Embryonic facial prominence (tissue), 1 donor: Measurements from ENCODE around the gene PGLYRP3.
A peak's percentile ranks its signal among the peaks of the same experiment; 100 is the strongest.

ENCODE experiments used
- DNase-seq: peaks from one replicate; pipeline ENCODE4 v3.0.0-alpha.2; 2016; ENCODE audit errors: extremely low spot score

PGLYRP3 gene

GRCh38 chr1:153312570-153313186, at the start of gene PGLYRP3:
TSS of gene PGLYRP3 (minus strand) at chr1:153312952. CDS start at chr1:153310665, 2,287 bp downstream.
- no peak for DNase-seq

GRCh38 chr1:153362187-153362775, 49.5 kb upstream of the PGLYRP3 start:
- DNase-seq, result no peak

GRCh38 chr1:153361480-153362109, 48.8 kb upstream of the PGLYRP3 start:
- no peak for DNase-seq

GRCh38 chr1:153360592-153361479, 48.1 kb upstream of the PGLYRP3 start:
- no peak for DNase-seq

GRCh38 chr1:153360190-153360589, 47.4 kb upstream of the PGLYRP3 start:
- no peak for DNase-seq

GRCh38 chr1:153359241-153359640, 46.5 kb upstream of the PGLYRP3 start:
- no peak for DNase-seq

GRCh38 chr1:153358691-153358975, 45.9 kb upstream of the PGLYRP3 start:
- DNase-seq, result no peak

GRCh38 chr1:153357853-153358690, 45.3 kb upstream of the PGLYRP3 start, which contains the start of gene S100A9:
TSS of gene S100A9 (plus strand) at chr1:153357854. CDS start at chr1:153358284, 430 bp downstream.
- DNase-seq, result no peak

GRCh38 chr1:153357076-153357852, 44.5 kb upstream of the PGLYRP3 start:
- no peak for DNase-seq

GRCh38 chr1:153356392-153357075, 43.8 kb upstream of the PGLYRP3 start:
- no peak for DNase-seq

- no peak for DNase-seq
Measured at GRCh38 chr1:153355445-153356071, 42.8 kb upstream of the PGLYRP3 start.

GRCh38 chr1:153354515-153355193, 41.9 kb upstream of the PGLYRP3 start:
- no peak for DNase-seq

- DNase-seq, result no peak
Measured at GRCh38 chr1:153353226-153353947, 40.6 kb upstream of the PGLYRP3 start.

GRCh38 chr1:153352523-153352922, 39.8 kb upstream of the PGLYRP3 start:
- peak; percentile 50 for DNase-seq

GRCh38 chr1:153350321-153350957, 37.7 kb upstream of the PGLYRP3 start:
- no peak for DNase-seq

- DNase-seq, result no peak
Measured at GRCh38 chr1:153349363-153350320, 36.9 kb upstream of the PGLYRP3 start.
